DOHH2 (cell line): Measurements from ENCODE around the gene PILRA.

ENCODE experiments used
- CTCF ChIP-seq: fragments of 200-600 bp; sonication (generic); IDR thresholded peaks from one replicate; pipeline ENCODE4 v1.5.1; 2014; ENCODE audit warnings: antibody characterized with exemption, mild to moderate bottlenecking, low read depth, low read length; ENCODE audit not compliant: poor library complexity, severe bottlenecking
- EZH2phosphoT487 ChIP-seq: fragments of 200-600 bp; sonication (generic); IDR thresholded peaks from 2 replicates; pipeline ENCODE4 v1.6.1; 2017; ENCODE audit warnings: borderline replicate concordance, mild to moderate bottlenecking, antibody characterized with exemption, low read length, moderate library complexity, mixed read lengths

- TF ChIP-seq EZH2phosphoT487 (no peak), CTCF (no peak)
These were observed 60.5 kb downstream of the PILRA start for GRCh38 chr7:100433592-100434296.
